GM12878 (cell line): ENCODE measurements around the gene TRIM8. TPM values are rescaled to one million over a fixed set of nuclear protein-coding genes. Genes with fewer than 3 reads are reported as not detected.

Source experiments
- ATAC-seq: fragments of 200-7000 bp; cut with Tn5 transposase; 3 replicates; pipeline ENCODE4 v1.9.1; 2020; ENCODE audit warnings: mild to moderate bottlenecking, moderate library complexity
- BruUV-seq: library from RNA; stranded (reverse); fragments of 400-500 nt; replicated peaks from 2 replicates; lab custom pipeline; 2021; lab: Mats Ljungman, UMichigan
- CTCF ChIA-PET: fragments of 300-600 bp; sonication (Branson Sonifier 250); formaldehyde crosslinking; extraction: SDS; loops from one replicate; lab custom pipeline; 2021; ENCODE audit warnings: inconsistent platforms; lab: Yijun Ruan, JAX
- POLR2A ChIA-PET: fragments of 350-600 bp; formaldehyde crosslinking; extraction: SDS; loops from one replicate; lab custom pipeline; 2021; ENCODE audit warnings: inconsistent platforms; lab: Charles Lee
- RAD21 ChIA-PET: fragments of 300-600 bp; sonication (Branson Sonifier 250); formaldehyde crosslinking; loops from one replicate; lab custom pipeline; 2023; ENCODE audit warnings: antibody characterized with exemption; ENCODE audit not compliant: unreplicated experiment; lab: Charles Lee
- SMC1A ChIA-PET: fragments of 300-600 bp; sonication (Branson Sonifier 250); formaldehyde crosslinking; loops from one replicate; lab custom pipeline; 2023; ENCODE audit not compliant: unreplicated experiment, uncharacterized antibody; lab: Charles Lee
- DNase-seq: peaks from one replicate; pipeline ENCODE4 v3.0.0-alpha.2; 2011; ENCODE audit warnings: low read depth, low spot score
- FAIRE-seq: peaks from 3 replicates; lab custom pipeline; 2011; peaks lifted over from hg19 to GRCh38; lab: Jason Lieb, UNC
- H2AFZ ChIP-seq: 2 replicates; pipeline ENCODE4 v1.6.0; 2011; ENCODE audit warnings: low read depth, low read length, control low read depth; ENCODE audit not compliant: control insufficient read depth
- H3K27ac ChIP-seq: 2 replicates; pipeline ENCODE4 v1.5.1; 2011; ENCODE audit warnings: control low read depth; ENCODE audit not compliant: control insufficient read depth, insufficient read depth
- H3K27me3 ChIP-seq, 2 experiments: replicated peaks in 1 of 2; 2 replicates each; pipeline versions ENCODE4 v1.6.0 to v1.6.1; 2011; ENCODE audit warnings: low read length in 1 of 2; ENCODE audit not compliant: control insufficient read depth in 2 of 2, insufficient read depth in 2 of 2
- H3K36me3 ChIP-seq, 2 experiments: 2 replicates each; pipeline ENCODE4 v1.5.1; 2011; ENCODE audit warnings: low read length in 1 of 2; ENCODE audit not compliant: control insufficient read depth in 2 of 2, insufficient read depth in 2 of 2
- H3K4me1 ChIP-seq: 2 replicates; pipeline ENCODE4 v1.6.1; 2011; ENCODE audit warnings: mild to moderate bottlenecking, low read length, moderate library complexity, mixed read lengths; ENCODE audit not compliant: control insufficient read depth, insufficient read depth
- H3K4me2 ChIP-seq: 2 replicates; pipeline ENCODE4 v1.6.0; 2011; ENCODE audit warnings: control low read depth; ENCODE audit not compliant: control insufficient read depth, insufficient read depth
- H3K4me3 ChIP-seq: fragments of 200-600 bp; sonication (generic); 2 replicates; pipeline ENCODE4 v1.5.1; 2016
- H3K79me2 ChIP-seq: 2 replicates; pipeline ENCODE4 v1.6.0; 2011; ENCODE audit warnings: low read length; ENCODE audit not compliant: control insufficient read depth, insufficient read depth
- H3K9ac ChIP-seq: 2 replicates; pipeline ENCODE4 v1.8.0; 2011; ENCODE audit warnings: low read length, control low read depth, mixed read lengths; ENCODE audit not compliant: control insufficient read depth, insufficient read depth
- H3K9me3 ChIP-seq: replicated peaks from 3 replicates; pipeline ENCODE4 v1.5.1; 2011; ENCODE audit warnings: mild to moderate bottlenecking, low read length; ENCODE audit not compliant: control insufficient read depth, insufficient read depth
- H4K20me1 ChIP-seq: 2 replicates; pipeline ENCODE4 v1.6.0; 2011; ENCODE audit not compliant: control insufficient read depth, insufficient read depth
- CHD2 ChIP-seq: IDR thresholded peaks from 2 replicates; pipeline ENCODE4 v1.6.1; 2011; ENCODE audit warnings: low read depth, low read length, improper control_type of control experiment, borderline replicate concordance
- EZH2 ChIP-seq: IDR thresholded peaks from 2 replicates; pipeline ENCODE4 v1.6.1; 2012; ENCODE audit warnings: low read depth, mild to moderate bottlenecking, control low read depth, inconsistent platforms, low read length, borderline replicate concordance; ENCODE audit not compliant: control insufficient read depth
- NFXL1 ChIP-seq: fragments of 450-650 bp; IDR thresholded peaks from 2 replicates; pipeline ENCODE4 v1.6.1; 2017; ENCODE audit warnings: antibody characterized with exemption, mild to moderate bottlenecking, borderline replicate concordance
- NR2C2 ChIP-seq: IDR thresholded peaks from 2 replicates; pipeline ENCODE4 v1.6.1; 2011; ENCODE audit warnings: borderline replicate concordance, low read depth; ENCODE audit not compliant: control insufficient read depth, insufficient read length
- TARDBP ChIP-seq: IDR thresholded peaks from 2 replicates; pipeline ENCODE4 v1.6.1; 2016; ENCODE audit warnings: borderline replicate concordance
- YBX1 ChIP-seq: fragments of 450-650 bp; IDR thresholded peaks from 2 replicates; pipeline ENCODE4 v1.6.1; 2016; ENCODE audit warnings: antibody characterized with exemption
- ZSCAN29 ChIP-seq: fragments of 450-650 bp; IDR thresholded peaks from 2 replicates; pipeline ENCODE4 v1.6.1; 2017; ENCODE audit warnings: mild to moderate bottlenecking, moderate library complexity
- WGBS: methylation state at CpG from one replicate; pipeline ENCODE4 v1.1.6; 2016; ENCODE audit warnings: low lambda C conversion rate; ENCODE audit not compliant: insufficient replicate concordance, insufficient coverage; ENCODE audit errors: missing lambda C conversion rate; 5-methylcytosine and 5-hydroxymethylcytosine counted together
- in situ Hi-C: fragments of 300-500 bp; cut with MboI; formaldehyde crosslinking; loops from 9 replicates; pipeline ENCODE4 v1.14.3; 2018; ENCODE audit warnings: mixed read lengths
- intact Hi-C: fragments of 100-400 bp; cut with micrococcal nuclease; formaldehyde crosslinking; loops from one replicate; pipeline ENCODE4 v1.14.2; 2022; ENCODE audit not compliant: unreplicated experiment
- polyA plus RNA-seq, 11 experiments: library from polyadenylated mRNA; depleted of rRNA in 4 of 11; unstranded in 6 of 11; stranded (reverse) in 5 of 11; fragments of >200 nt; fragmentation: Nextera tagmentation in 4 of 11; fragmentation: Illumina TruSeq in 1 of 11; extraction: Ambion mirVana in 4 of 11; extraction: Trizol in 1 of 11; gene quantifications; 1 replicate in 1 of 11; 2 replicates in 10 of 11; pipeline versions ENCODE4 v1.2.1 to v1.2.3, GENCODE V29; 2011 to 2016; ENCODE audit warnings: inconsistent platforms in 2 of 11, missing spikeins in 2 of 11, low read depth in 1 of 11
- total RNA-seq, 4 experiments: library from RNA; depleted of rRNA in 3 of 4; stranded (reverse); fragments of >200 nt in 3 of 4; fragmentation: Illumina TruSeq in 1 of 4; extraction: Trizol in 1 of 4; gene quantifications; 2 replicates each; pipeline versions ENCODE4 v1.2.1 to v1.2.3, GENCODE V29; 2013 to 2021
- TF ChIP-seq, protein P1 (sequence below): fragments of 450-650 bp; IDR thresholded peaks from 2 replicates; pipeline ENCODE4 v1.6.1; 2016; ENCODE audit warnings: mild to moderate bottlenecking, moderate library complexity, borderline replicate concordance
- TF ChIP-seq, protein P2 (sequence below): IDR thresholded peaks from 2 replicates; pipeline ENCODE4 v1.6.1; 2011; ENCODE audit warnings: borderline replicate concordance, low read depth, mild to moderate bottlenecking, moderate library complexity, mixed read lengths, low read length; ENCODE audit not compliant: insufficient read depth; ENCODE audit errors: extremely low read length
- TF ChIP-seq, protein P3 (sequence below): fragments of 450-650 bp; IDR thresholded peaks from 2 replicates; pipeline ENCODE4 v1.6.1; 2016; ENCODE audit warnings: mild to moderate bottlenecking
- TF ChIP-seq, protein P4 (sequence below): fragments of 450-650 bp; IDR thresholded peaks from 2 replicates; pipeline ENCODE4 v1.6.1; 2017; ENCODE audit warnings: antibody characterized with exemption, mild to moderate bottlenecking, moderate library complexity

Gene TRIM8
- total and polyA plus RNA-seq, 10 of the 15 experiments (the other 5 are each of a cell fraction or from before 2014, with no cell fraction given), result 7.9 to 53.2 (median 24.6) TPM

DNA sequence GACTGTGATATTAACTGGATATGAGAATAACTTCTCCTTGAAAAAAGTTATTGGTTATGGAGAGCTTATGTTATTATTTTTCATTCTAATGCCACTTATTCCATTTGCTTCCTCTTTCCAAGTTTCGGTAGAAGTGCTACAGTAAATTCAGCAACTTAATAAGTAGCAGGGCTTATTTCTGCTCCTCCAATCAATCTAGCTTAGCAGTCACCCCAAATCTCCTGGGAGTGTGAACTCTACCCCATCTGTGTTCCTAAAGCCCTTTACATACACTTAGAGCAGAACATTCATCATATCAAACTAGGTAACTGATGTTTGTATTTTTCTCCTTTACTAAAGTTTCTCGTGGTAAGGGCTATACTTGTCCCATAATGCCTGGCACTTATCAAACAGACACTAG is 61.3 kb downstream of the TRIM8 start:
- CTCF ChIA-PET, result interaction anchor here (0.6 kb wide), 1 partner anchor 70 kb away, joined by 3 read pairs; no protein-coding TSS in a partner anchor
- DNase-seq (no peak), FAIRE-seq (peak; percentile 18), ATAC-seq (no peak; the same call in 2 of the 3 replicates)
- BruUV-seq, result no TSS peak
- H3K27ac ChIP-seq, result no peak overlapping the region
- SMC1A ChIA-PET, result interaction anchor here (1.1 to 1.5 kb wide), 2 partner anchors 31 to 54 kb away, joined by 3 to 5 read pairs; no protein-coding TSS in a partner anchor
- RAD21 ChIA-PET, result no interaction called here
- H3K4me3 ChIP-seq, result no peak overlapping the region
- POLR2A ChIA-PET, result interaction anchor here (0.6 to 1.4 kb wide), 4 partner anchors 8 to 55 kb away, joined by 3 to 5 read pairs (median 3); partner anchors contain the start of gene ARL3
- in situ Hi-C loops, result no loop called here
- H3K9ac ChIP-seq, result no peak overlapping the region
- H4K20me1 ChIP-seq, result no peaks in the 10 kb centered on the region
- no peaks in the 10 kb centered on the region for H3K27me3 ChIP-seq
- intact Hi-C loops, result no loop called here
- H3K4me2 ChIP-seq, result no peak overlapping the region; the same call in 1 of the 2 replicates
- H3K36me3 ChIP-seq, result peaks cover 0 to 2% of the 10 kb centered on the region in 2 experiments; a peak in 3 of 4 replicates
- H3K4me1 ChIP-seq, result peaks cover 11% of the 10 kb centered on the region
- peaks cover 19% of the 10 kb centered on the region for H3K79me2 ChIP-seq
- 60% methylated on average over 2 of the region's 2 CpGs for WGBS
- no peak overlapping the region for H2AFZ ChIP-seq
- H3K9me3 ChIP-seq, result no peaks in the 10 kb centered on the region
- TF ChIP-seq CHD2 (no peak), EZH2 (no peak), TARDBP (no peak), NR2C2 (no peak), NFXL1 (no peak), YBX1 (no peak), ZSCAN29 (no peak)
- TF ChIP-seq, protein P1, sequence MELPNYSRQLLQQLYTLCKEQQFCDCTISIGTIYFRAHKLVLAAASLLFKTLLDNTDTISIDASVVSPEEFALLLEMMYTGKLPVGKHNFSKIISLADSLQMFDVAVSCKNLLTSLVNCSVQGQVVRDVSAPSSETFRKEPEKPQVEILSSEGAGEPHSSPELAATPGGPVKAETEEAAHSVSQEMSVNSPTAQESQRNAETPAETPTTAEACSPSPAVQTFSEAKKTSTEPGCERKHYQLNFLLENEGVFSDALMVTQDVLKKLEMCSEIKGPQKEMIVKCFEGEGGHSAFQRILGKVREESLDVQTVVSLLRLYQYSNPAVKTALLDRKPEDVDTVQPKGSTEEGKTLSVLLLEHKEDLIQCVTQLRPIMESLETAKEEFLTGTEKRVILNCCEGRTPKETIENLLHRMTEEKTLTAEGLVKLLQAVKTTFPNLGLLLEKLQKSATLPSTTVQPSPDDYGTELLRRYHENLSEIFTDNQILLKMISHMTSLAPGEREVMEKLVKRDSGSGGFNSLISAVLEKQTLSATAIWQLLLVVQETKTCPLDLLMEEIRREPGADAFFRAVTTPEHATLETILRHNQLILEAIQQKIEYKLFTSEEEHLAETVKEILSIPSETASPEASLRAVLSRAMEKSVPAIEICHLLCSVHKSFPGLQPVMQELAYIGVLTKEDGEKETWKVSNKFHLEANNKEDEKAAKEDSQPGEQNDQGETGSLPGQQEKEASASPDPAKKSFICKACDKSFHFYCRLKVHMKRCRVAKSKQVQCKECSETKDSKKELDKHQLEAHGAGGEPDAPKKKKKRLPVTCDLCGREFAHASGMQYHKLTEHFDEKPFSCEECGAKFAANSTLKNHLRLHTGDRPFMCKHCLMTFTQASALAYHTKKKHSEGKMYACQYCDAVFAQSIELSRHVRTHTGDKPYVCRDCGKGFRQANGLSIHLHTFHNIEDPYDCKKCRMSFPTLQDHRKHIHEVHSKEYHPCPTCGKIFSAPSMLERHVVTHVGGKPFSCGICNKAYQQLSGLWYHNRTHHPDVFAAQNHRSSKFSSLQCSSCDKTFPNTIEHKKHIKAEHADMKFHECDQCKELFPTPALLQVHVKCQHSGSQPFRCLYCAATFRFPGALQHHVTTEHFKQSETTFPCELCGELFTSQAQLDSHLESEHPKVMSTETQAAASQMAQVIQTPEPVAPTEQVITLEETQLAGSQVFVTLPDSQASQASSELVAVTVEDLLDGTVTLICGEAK, result no peak
- TF ChIP-seq, protein P2, sequence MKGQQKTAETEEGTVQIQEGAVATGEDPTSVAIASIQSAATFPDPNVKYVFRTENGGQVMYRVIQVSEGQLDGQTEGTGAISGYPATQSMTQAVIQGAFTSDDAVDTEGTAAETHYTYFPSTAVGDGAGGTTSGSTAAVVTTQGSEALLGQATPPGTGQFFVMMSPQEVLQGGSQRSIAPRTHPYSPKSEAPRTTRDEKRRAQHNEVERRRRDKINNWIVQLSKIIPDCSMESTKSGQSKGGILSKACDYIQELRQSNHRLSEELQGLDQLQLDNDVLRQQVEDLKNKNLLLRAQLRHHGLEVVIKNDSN, result no peak
- TF ChIP-seq, protein P3, sequence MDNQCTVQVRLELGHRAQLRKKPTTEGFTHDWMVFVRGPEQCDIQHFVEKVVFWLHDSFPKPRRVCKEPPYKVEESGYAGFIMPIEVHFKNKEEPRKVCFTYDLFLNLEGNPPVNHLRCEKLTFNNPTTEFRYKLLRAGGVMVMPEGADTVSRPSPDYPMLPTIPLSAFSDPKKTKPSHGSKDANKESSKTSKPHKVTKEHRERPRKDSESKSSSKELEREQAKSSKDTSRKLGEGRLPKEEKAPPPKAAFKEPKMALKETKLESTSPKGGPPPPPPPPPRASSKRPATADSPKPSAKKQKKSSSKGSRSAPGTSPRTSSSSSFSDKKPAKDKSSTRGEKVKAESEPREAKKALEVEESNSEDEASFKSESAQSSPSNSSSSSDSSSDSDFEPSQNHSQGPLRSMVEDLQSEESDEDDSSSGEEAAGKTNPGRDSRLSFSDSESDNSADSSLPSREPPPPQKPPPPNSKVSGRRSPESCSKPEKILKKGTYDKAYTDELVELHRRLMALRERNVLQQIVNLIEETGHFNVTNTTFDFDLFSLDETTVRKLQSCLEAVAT, result no peak
- TF ChIP-seq, protein P4, sequence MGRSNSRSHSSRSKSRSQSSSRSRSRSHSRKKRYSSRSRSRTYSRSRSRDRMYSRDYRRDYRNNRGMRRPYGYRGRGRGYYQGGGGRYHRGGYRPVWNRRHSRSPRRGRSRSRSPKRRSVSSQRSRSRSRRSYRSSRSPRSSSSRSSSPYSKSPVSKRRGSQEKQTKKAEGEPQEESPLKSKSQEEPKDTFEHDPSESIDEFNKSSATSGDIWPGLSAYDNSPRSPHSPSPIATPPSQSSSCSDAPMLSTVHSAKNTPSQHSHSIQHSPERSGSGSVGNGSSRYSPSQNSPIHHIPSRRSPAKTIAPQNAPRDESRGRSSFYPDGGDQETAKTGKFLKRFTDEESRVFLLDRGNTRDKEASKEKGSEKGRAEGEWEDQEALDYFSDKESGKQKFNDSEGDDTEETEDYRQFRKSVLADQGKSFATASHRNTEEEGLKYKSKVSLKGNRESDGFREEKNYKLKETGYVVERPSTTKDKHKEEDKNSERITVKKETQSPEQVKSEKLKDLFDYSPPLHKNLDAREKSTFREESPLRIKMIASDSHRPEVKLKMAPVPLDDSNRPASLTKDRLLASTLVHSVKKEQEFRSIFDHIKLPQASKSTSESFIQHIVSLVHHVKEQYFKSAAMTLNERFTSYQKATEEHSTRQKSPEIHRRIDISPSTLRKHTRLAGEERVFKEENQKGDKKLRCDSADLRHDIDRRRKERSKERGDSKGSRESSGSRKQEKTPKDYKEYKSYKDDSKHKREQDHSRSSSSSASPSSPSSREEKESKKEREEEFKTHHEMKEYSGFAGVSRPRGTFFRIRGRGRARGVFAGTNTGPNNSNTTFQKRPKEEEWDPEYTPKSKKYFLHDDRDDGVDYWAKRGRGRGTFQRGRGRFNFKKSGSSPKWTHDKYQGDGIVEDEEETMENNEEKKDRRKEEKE, result no peak
